Activated CD4-positive, alpha-beta T cell treated with anti-CD3 and anti-CD28 coated beads, Interleukin-2, amount 10 ng/mL, durations not matched to agents 24 days and 14 days (primary cell): ENCODE data around the gene PLA2G3. TPM values are rescaled to one million over a fixed set of nuclear protein-coding genes. Genes with fewer than 3 reads are reported as not detected.
"Not testable (repeated sequence)": the region's sequence is repeated elsewhere in the genome, so short reads cannot be mapped to it uniquely, and the experiment has no call there.

ENCODE experiments used
- DNase-seq: peaks from one replicate; pipeline ENCODE4 v3.0.0; 2022
- H3K27ac Mint-ChIP-seq: one replicate; pipeline ENCODE4 v1.8.0; 2022; ENCODE audit warnings: mild to moderate bottlenecking, mixed read lengths
- H3K27me3 Mint-ChIP-seq: one replicate; pipeline ENCODE4 v1.8.0; 2022; ENCODE audit warnings: mixed read lengths
- H3K36me3 Mint-ChIP-seq: one replicate; pipeline ENCODE4 v1.8.0; 2022; ENCODE audit warnings: low read depth, mild to moderate bottlenecking, mixed read lengths
- H3K4me1 Mint-ChIP-seq: one replicate; pipeline ENCODE4 v1.8.0; 2021; ENCODE audit warnings: mixed read lengths
- H3K4me3 Mint-ChIP-seq: one replicate; pipeline ENCODE4 v1.8.0; 2022; ENCODE audit warnings: mild to moderate bottlenecking, moderate library complexity, mixed read lengths
- H3K9me3 Mint-ChIP-seq: one replicate; pipeline ENCODE4 v1.8.0; 2021; ENCODE audit warnings: mixed read lengths
- intact Hi-C: fragments of 100-400 bp; cut with micrococcal nuclease; formaldehyde crosslinking; loops from one replicate; pipeline ENCODE4 v1.15.1; 2023
- total RNA-seq: library from RNA; stranded (reverse); gene quantifications from 2 replicates; pipeline ENCODE4 v1.2.3, GENCODE V29; 2022

PLA2G3 gene, protein sequence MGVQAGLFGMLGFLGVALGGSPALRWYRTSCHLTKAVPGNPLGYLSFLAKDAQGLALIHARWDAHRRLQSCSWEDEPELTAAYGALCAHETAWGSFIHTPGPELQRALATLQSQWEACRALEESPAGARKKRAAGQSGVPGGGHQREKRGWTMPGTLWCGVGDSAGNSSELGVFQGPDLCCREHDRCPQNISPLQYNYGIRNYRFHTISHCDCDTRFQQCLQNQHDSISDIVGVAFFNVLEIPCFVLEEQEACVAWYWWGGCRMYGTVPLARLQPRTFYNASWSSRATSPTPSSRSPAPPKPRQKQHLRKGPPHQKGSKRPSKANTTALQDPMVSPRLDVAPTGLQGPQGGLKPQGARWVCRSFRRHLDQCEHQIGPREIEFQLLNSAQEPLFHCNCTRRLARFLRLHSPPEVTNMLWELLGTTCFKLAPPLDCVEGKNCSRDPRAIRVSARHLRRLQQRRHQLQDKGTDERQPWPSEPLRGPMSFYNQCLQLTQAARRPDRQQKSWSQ
- not detected in 2 replicates for total RNA-seq

DNA sequence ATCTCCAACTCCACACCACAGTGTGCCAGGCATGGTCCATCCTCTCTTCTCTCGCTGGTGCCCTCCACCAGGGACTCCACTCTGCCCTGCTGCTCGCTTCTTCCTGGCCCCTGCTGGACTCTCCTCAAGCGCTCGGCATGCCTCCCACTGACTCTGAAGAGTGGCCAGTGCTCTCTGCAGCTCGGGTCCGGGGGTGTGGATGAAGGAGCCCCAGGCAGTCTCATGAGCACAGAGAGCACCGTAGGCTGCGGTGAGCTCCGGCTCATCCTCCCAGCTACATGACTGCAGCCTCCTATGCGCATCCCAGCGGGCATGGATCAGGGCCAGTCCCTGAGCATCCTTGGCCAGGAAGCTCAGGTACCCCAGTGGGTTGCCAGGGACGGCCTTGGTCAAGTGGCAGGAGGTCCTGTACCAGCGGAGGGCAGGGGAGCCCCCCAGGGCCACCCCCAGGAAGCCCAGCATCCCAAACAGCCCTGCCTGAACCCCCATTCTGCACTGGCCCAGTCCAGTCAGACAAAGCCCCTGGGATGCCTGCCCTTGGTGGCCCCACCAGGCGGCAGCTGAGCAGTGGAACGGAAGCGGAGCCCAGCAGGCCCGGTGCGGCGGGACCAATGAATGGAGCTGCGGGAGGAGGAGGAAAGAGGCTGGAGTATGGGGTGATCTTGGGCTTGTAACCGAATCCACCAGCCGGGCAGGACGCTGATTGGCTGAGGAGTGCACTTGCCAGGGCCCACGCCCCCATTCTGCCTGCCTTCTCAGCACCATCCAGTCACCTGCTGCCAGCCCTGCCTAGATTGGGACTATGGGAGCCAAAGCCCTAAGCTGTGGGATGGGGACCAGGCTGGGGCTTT, at the start of gene PLA2G3:
PLA2G3 (minus strand) TSS at position 643 of the 851 bp plus-strand sequence; CDS start at position 489, 154 bp downstream.
- Mint-ChIP-seq H3K4me1 (peaks cover 6% of the 10 kb centered on the region), H3K4me3 (no peak within 1 kb of the TSS), H3K27me3 (peaks cover 2% of the 10 kb centered on the region), H3K36me3 (no peaks in the 10 kb centered on the region), H3K27ac (no peak within 1 kb of the TSS), H3K9me3 (no peaks in the 10 kb centered on the region)
- intact Hi-C loops = no loop called here
- no peak for DNase-seq

DNA sequence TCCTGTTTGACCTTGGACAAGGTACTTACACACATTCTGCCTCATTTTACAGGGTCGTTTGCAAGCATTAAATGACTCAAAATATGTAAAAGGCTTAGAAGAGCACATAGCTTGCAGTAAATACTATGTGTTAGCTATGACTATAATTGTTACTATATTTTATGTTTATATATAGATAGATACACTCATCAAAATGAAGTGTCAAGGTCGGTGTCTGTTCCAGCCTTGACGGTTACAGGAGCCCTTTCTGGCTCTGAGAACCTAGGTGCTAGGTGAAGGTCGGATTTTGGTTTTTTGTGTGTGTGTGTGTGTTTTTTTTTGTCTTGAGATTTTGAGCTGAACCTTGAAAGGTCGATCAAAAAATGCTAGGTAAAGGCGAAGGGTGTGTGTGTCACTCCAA, 47.3 kb upstream of the PLA2G3 start:
- peaks cover 1% of the 10 kb centered on the region for H3K4me1 Mint-ChIP-seq
- H3K4me3 Mint-ChIP-seq = no peak overlapping the region
- no peak for DNase-seq
- intact Hi-C loops = no loop called here
- peaks cover 17% of the 10 kb centered on the region for H3K36me3 Mint-ChIP-seq
- no peaks in the 10 kb centered on the region for H3K27me3 Mint-ChIP-seq
- no peaks in the 10 kb centered on the region for H3K9me3 Mint-ChIP-seq
- no peak overlapping the region for H3K27ac Mint-ChIP-seq

DNA sequence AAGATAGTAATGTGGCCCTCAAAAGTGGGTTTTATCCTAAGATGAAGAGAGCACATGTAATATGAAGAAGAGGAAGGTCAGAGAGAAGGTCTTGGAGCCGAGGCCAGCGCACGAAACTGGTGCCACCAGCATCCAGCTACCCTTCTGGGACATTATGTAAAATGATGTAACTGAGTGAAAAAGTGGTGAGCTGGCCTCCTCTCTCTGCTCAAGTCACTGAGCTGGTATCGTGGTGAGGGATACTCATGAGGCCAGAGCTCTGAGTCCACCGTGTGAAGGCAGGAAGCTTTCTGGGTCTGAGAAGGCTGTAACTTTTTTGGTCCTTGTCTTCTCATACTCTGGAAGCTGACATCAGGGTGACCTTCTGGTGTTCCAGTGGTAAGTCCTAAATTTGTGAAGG, 44.7 kb upstream of the PLA2G3 start:
- intact Hi-C loops = no loop called here
- H3K27me3 Mint-ChIP-seq = no peaks in the 10 kb centered on the region
- no peaks in the 10 kb centered on the region for H3K4me1 Mint-ChIP-seq
- H3K36me3 Mint-ChIP-seq = peaks cover 21% of the 10 kb centered on the region
- H3K4me3 Mint-ChIP-seq = no peak overlapping the region
- DNase-seq = no peak
- H3K27ac Mint-ChIP-seq = no peak overlapping the region
- H3K9me3 Mint-ChIP-seq = no peaks in the 10 kb centered on the region

DNA sequence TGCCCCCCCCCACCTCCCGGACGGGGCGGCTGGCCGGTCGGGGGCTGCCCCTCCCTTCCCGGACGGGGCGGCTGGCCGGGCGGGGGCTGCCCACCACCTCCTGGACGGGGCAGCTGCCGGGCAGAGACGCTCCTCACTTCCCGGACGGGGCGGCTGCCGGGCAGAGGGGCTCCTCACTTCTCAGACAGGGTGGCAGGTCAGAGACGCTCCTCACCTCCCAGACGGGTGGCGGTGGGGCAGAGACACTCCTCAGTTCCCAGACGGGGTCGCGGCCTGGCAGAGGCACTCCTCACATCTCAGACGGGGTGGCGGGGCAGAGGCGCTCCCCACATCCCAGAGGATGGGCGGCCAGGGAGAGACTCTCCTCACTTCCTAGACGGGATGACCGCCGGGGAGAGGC, 43.7 kb upstream of the PLA2G3 start:
- peaks cover 21% of the 10 kb centered on the region for H3K36me3 Mint-ChIP-seq
- H3K4me3 Mint-ChIP-seq = no peak overlapping the region
- no peaks in the 10 kb centered on the region for H3K27me3 Mint-ChIP-seq
- peaks cover 2% of the 10 kb centered on the region for H3K4me1 Mint-ChIP-seq
- H3K27ac Mint-ChIP-seq = no peak overlapping the region
- DNase-seq = no peak
- no peaks in the 10 kb centered on the region for H3K9me3 Mint-ChIP-seq
- intact Hi-C loops = no loop called here

DNA sequence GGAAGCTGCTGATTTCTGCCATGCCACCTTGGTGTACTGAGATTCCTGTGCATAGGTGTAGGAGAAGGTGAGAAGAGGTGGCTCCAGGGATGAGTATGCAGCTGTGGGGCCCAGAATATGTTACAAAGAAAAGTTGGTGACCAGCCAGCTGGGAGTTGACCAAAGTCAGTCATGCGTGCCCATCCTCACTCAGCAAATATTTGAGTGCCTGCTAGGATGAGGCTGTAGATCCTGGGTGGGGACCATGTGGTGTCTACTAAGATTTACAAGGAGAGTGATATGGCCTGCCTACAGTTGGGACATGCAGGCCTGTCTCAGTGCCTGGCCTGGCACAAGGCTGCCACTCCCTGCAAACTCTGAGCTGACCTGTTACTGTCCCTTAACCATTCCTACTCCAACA, 39.0 kb upstream of the PLA2G3 start:
- H3K4me3 Mint-ChIP-seq = no peak overlapping the region
- no peak for DNase-seq
- no peaks in the 10 kb centered on the region for H3K9me3 Mint-ChIP-seq
- peaks cover 2% of the 10 kb centered on the region for H3K4me1 Mint-ChIP-seq
- intact Hi-C loops = no loop called here
- peaks cover 23% of the 10 kb centered on the region for H3K36me3 Mint-ChIP-seq
- no peaks in the 10 kb centered on the region for H3K27me3 Mint-ChIP-seq
- H3K27ac Mint-ChIP-seq = no peak overlapping the region

DNA sequence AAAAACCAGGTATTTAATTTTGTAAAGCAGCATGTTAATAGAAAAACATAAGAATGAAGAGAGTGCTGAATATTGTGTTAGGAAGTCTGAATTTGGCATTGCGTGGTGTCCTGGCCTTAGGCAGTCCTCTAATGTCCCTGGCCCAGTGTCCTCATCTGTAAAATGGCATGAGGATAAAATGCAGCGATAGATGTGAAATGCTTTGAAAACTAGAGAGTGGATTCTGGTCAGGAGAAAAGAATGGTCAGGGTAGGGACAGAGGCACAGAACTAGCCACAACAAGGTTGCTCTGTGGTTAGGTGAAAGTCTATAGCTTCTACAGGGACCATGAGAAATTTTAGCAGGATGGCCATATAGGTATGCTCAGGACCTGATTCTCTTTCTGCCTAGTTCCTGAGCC, 38.6 kb upstream of the PLA2G3 start:
- no peaks in the 10 kb centered on the region for H3K27me3 Mint-ChIP-seq
- DNase-seq = no peak
- no peak overlapping the region for H3K27ac Mint-ChIP-seq
- no peaks in the 10 kb centered on the region for H3K9me3 Mint-ChIP-seq
- intact Hi-C loops = no loop called here
- H3K4me1 Mint-ChIP-seq = peaks cover 3% of the 10 kb centered on the region
- H3K4me3 Mint-ChIP-seq = no peak overlapping the region
- peaks cover 21% of the 10 kb centered on the region for H3K36me3 Mint-ChIP-seq

DNA sequence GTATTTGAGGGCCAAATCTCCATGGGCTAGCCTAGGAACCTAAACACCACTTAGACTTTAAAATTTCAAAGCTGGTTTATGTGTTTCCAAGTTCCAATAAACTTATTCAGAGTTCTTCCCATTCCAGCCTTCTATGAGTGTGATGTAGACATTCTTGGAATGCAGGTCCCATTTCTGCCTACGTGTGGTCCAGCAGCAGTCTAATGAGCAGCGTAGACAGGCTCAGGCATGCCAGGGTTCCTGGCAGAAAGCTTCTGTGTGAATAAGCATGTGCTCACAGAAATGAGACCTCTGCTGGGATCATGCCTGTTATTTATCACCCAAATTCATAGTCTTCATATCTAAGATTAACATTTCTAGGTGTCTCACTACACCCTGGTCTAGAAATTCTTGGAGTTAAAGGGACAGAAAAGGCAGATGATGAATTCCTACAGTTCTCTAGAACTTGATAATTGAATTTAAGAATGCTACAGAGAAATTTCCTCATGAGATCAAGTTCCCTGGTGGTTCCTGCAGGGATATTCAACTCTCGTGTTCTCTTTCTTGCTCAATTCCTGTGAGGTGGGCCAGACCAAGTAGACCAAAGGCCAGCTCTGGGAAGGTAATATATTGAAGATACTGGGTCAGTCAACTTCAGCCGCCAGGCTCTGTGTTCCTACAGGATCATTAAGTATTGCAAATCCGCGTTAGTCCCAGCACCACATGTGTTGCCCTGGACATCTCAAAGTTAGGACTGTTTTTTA, 37.3 kb upstream of the PLA2G3 start:
- DNase-seq = no peak
- Mint-ChIP-seq H3K4me3 (no peak overlapping the region), H3K36me3 (peaks cover 23% of the 10 kb centered on the region), H3K27me3 (no peaks in the 10 kb centered on the region), H3K9me3 (no peaks in the 10 kb centered on the region), H3K27ac (no peak overlapping the region), H3K4me1 (peaks cover 14% of the 10 kb centered on the region)
- intact Hi-C loops = no loop called here

DNA sequence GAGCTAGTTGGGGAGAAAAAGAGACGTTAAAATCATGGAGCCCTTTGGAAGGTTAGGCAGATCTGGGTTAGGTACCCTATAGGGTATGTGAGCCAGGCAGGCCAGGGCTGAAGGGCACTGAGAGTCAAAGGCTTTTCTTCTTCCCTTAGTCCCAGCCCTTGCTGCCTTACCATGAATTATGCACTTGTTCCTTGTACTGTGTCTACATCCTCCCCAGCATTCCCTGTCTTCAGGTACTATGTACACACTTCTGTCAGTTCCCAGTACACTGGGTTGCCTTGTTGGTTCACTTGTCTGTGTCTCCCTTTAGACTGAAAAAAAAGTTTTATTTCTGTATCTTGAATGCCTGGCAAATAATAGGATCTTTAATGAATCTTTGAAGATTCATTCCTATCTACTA, 36.6 kb upstream of the PLA2G3 start:
- Mint-ChIP-seq H3K36me3 (peaks cover 23% of the 10 kb centered on the region), H3K9me3 (no peaks in the 10 kb centered on the region), H3K4me1 (peaks cover 16% of the 10 kb centered on the region), H3K27ac (no peak overlapping the region), H3K4me3 (no peak overlapping the region), H3K27me3 (no peaks in the 10 kb centered on the region)
- DNase-seq = no peak
- intact Hi-C loops = no loop called here

DNA sequence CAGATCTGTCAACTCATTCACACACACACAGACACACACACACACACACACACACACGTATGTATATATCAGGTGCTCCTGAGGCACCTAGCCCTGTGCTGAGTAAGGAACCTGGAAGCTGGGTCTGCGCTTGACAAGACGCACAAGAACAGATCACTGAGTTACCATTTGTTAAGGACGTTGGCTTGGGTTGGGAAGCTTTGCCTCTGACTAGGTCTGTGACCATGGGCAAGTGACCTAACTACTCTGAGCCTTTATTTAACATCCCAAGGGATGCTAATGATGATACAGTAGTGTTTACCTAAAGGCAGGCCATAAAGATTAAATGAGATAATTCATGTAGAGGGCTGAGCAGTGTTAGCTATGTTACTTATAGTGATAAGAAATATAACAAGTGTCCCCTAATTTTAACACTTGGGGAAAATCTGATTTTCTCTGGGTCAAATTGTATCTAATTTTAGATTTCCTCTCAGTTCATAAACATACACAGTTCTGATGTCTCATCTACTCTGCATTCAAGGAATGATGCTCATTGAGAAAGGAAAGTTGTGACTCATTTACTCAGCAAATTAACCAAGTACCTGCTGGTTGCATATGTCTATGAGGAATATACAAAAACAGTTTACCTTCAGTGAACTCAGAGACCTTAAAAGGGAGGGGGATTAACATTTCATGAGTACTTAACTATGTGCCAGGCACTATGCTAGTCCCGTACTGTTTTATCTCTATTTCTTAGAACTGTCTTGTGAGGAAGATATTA, 33.3 kb upstream of the PLA2G3 start:
- DNase-seq = no peak
- Mint-ChIP-seq H3K4me3 (peak overlapping the region; percentile 19), H3K9me3 (no peaks in the 10 kb centered on the region), H3K27me3 (no peaks in the 10 kb centered on the region), H3K36me3 (peaks cover 19% of the 10 kb centered on the region), H3K27ac (peak overlapping the region; percentile 72), H3K4me1 (peaks cover 15% of the 10 kb centered on the region)
- intact Hi-C loops = no loop called here

DNA sequence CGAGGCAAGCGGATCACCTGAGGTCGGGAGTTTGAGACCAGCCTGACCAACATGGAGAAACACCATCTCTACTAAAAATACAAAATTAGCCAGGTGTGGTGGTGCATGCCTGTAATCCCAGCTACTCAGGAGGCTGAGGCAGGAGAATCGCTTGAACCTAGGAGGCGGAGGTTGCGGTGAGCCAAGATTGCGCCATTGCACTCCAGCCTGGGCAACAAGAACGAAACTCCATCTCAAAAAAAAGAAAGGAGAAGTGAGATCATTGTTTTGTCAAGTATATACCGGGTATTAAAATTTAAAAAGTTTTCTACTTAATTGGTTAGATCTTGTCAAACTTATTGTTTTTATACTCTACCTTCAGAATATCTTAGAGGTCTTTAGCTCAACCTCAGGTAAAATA, 31.4 kb upstream of the PLA2G3 start:
- H3K9me3 Mint-ChIP-seq, H3K27me3 Mint-ChIP-seq, H3K27ac Mint-ChIP-seq, DNase-seq, intact Hi-C loops, H3K4me3 Mint-ChIP-seq: not testable (repeated sequence)
- H3K4me1 Mint-ChIP-seq = peaks cover 24% of the 10 kb centered on the region
- H3K36me3 Mint-ChIP-seq = peaks cover 23% of the 10 kb centered on the region

DNA sequence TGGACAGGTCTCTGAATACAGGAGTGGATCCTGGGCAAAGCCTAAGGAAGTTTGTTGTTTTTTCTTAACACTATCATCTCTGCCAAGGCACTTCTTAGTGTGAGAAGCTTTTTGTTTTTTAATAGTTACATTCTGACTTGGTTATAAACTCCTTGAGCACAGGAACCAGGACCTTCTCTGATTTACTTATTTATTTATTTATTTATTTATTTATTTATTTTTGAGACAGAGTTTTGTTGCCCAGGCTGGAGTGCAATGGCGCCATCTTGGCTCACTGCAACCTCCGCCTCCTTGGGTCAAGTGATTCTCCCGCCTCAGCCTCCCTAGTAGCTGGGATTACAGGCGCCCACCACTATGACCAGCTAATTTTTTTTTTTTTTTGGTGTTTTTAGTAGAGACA, 30.7 kb upstream of the PLA2G3 start:
- intact Hi-C loops = no loop called here

DNA sequence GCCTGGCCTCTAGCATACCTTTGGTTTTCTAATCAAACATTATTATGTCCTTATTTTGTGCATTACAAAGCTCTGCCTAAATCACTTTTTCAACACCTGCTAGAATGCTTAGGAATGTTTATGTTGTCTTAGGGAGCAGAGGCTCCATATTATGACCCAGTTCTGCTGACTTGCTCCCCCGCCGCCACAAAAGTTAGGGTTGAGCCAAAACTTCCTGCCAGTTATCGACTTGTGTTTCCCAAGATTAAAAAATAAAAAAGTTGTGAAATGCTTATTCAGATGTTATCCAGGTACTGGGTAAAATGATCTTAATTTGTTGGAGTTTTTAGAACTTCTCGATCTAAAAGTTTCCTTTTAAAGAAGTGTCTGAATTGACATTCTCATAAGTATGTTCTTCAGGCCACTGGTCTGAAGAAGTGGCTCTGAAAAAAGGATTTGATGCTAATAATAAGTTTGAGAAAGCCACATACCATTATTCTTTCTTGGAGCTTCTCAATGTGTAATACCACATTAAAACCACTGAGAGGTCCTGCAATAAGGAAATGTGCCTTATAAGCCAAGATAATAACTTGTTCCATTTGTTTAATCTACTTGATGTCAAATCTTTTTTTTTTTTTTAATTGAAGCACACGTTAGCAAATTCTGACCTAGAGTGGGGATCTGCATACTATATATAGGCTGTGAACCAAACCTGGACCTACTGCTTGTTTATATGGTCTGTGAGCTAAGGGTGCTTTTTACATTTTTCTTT, 21.9 kb upstream of the PLA2G3 start:
- peak overlapping the region; percentile 42 for H3K4me3 Mint-ChIP-seq

More for the DNA sequence above, 30.7 kb upstream of the PLA2G3 start:
- Mint-ChIP-seq H3K4me3 (no peak overlapping the region), H3K4me1 (peaks cover 26% of the 10 kb centered on the region), H3K36me3 (peaks cover 26% of the 10 kb centered on the region), H3K27me3 (no peaks in the 10 kb centered on the region), H3K9me3 (no peaks in the 10 kb centered on the region), H3K27ac (no peak overlapping the region)
- no peak for DNase-seq

More for the DNA sequence above, 21.9 kb upstream of the PLA2G3 start:
- intact Hi-C loops = loop anchor here (5.0 kb wide), 2 partner anchors 65 to 195 kb away; partner anchors contain the start of genes MORC2 and TUG1
- no peaks in the 10 kb centered on the region for H3K9me3 Mint-ChIP-seq
- DNase-seq = no peak
- H3K4me1 Mint-ChIP-seq = peaks cover 32% of the 10 kb centered on the region
- H3K27me3 Mint-ChIP-seq = peaks cover 4% of the 10 kb centered on the region
- no peak overlapping the region for H3K27ac Mint-ChIP-seq
- H3K36me3 Mint-ChIP-seq = peaks cover 15% of the 10 kb centered on the region
